K562 (cell line): ENCODE measurements around the gene OLFML3. TPM values are rescaled to one million over a fixed set of nuclear protein-coding genes. Genes with fewer than 3 reads are reported as not detected.

Source experiments
- GABPB1 ChIP-seq: sonication (generic); formaldehyde crosslinking; IDR thresholded peaks from 2 replicates; pipeline ENCODE4 v1.8.0; 2022; ENCODE audit warnings: mild to moderate bottlenecking, missing genetic modification reagents
- KAT8 ChIP-seq: fragments of 450-650 bp; IDR thresholded peaks from 2 replicates; pipeline ENCODE4 v1.6.1; 2016; ENCODE audit warnings: low read depth, mild to moderate bottlenecking
- ZNF133 ChIP-seq: fragments of 250-450 bp; sonication (Bioruptor Pico); IDR thresholded peaks from 2 replicates; pipeline ENCODE4 v1.4.0; 2020; ENCODE audit warnings: mild to moderate bottlenecking
- ZNF140 ChIP-seq: fragments of 250-450 bp; sonication (Bioruptor Pico); IDR thresholded peaks from 2 replicates; pipeline ENCODE4 v1.8.0; 2021; ENCODE audit warnings: moderate library complexity, mild to moderate bottlenecking, inconsistent platforms
- ZNF253 ChIP-seq: fragments of 250-450 bp; sonication (Bioruptor Pico); conservative IDR thresholded peaks from 2 replicates; pipeline ENCODE4 v1.6.1; 2021; ENCODE audit warnings: mild to moderate bottlenecking
- polyA plus RNA-seq, 8 experiments: library from polyadenylated mRNA; depleted of rRNA in 4 of 8; stranded (reverse) in 5 of 8; unstranded in 3 of 8; fragments of >200 nt; fragmentation: Nextera tagmentation in 2 of 8; fragmentation: Illumina TruSeq in 1 of 8; extraction: Ambion mirVana in 2 of 8; extraction: Trizol in 1 of 8; gene quantifications; 2 replicates each; pipeline versions ENCODE4 v1.2.1 to v1.2.3, GENCODE V29; 2011 to 2014; ENCODE audit warnings: inconsistent platforms in 1 of 8, missing spikeins in 1 of 8
- total RNA-seq, 7 experiments: library from RNA; depleted of rRNA in 6 of 7; stranded (reverse); fragments of >200 nt in 6 of 7; fragmentation: Illumina TruSeq in 2 of 7; extraction: Trizol in 2 of 7; gene quantifications; 2 replicates each; pipeline versions ENCODE4 v1.2.1 to v1.2.3, GENCODE V29; 2011 to 2021; ENCODE audit warnings: low replicate concordance in 1 of 7
- TF ChIP-seq, protein P1 (sequence below): fragments of 450-650 bp; formaldehyde crosslinking; conservative IDR thresholded peaks from 2 replicates; pipeline ENCODE4 v1.4.0; 2022; ENCODE audit warnings: mild to moderate bottlenecking, missing genetic modification characterization
- TF ChIP-seq, protein P2 (sequence below): fragments of 450-650 bp; IDR thresholded peaks from 2 replicates; pipeline ENCODE4 v1.6.1; 2016; ENCODE audit warnings: mild to moderate bottlenecking, moderate library complexity
- TF ChIP-seq, protein P3 (sequence below): sonication (generic); formaldehyde crosslinking; IDR thresholded peaks from 2 replicates; pipeline ENCODE4 v1.8.1; 2022; ENCODE audit warnings: missing genetic modification reagents

The OLFML3 gene
- total and polyA plus RNA-seq, 9 of the 15 experiments (the other 6 are each of a cell fraction or from before 2014, with no cell fraction given) = 0.07 to 0.13 (median 0.07) TPM; not detected in 6

DNA sequence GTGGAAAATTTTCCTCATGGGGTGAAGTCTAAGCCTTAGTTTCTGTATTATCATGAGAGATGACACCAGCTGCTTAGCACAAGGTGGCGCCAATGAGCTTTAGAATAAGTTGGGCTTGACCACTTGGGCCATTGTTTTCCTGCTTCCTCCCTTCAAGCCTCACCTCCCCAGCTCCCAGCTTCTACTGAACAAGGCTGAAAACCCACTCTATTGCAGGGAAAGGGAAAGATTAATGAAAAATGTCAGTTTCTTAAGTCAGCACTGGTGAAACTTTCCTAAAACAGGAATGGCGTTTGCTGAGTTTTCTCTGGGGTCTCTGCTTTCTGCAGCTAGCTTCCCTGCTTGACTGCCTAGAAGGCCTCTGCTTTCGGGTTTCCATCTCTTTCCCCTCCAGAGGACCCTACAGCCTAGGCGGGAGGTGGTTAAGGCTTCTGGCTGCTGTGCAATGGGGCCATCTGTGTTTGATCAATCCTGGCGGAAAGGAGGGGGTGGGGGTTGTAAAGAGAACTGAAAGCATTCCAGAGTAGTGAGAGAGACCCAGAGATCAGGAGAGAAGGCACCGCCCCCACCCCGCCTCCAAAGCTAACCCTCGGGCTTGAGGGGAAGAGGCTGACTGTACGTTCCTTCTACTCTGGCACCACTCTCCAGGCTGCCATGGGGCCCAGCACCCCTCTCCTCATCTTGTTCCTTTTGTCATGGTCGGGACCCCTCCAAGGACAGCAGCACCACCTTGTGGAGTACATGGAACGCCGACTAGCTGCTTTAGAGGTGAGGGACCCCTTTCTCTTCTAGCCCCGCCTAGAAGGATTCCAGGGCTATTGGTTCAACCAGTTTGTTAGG, at the start of gene OLFML3 (continued):
- TF ChIP-seq, protein P1, sequence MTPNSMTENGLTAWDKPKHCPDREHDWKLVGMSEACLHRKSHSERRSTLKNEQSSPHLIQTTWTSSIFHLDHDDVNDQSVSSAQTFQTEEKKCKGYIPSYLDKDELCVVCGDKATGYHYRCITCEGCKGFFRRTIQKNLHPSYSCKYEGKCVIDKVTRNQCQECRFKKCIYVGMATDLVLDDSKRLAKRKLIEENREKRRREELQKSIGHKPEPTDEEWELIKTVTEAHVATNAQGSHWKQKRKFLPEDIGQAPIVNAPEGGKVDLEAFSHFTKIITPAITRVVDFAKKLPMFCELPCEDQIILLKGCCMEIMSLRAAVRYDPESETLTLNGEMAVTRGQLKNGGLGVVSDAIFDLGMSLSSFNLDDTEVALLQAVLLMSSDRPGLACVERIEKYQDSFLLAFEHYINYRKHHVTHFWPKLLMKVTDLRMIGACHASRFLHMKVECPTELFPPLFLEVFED = 0 out of 2 replicates have a peak, but pooled peaks have one; percentile 35
- TF ChIP-seq ZNF140 = no peak
- TF ChIP-seq, protein P2, sequence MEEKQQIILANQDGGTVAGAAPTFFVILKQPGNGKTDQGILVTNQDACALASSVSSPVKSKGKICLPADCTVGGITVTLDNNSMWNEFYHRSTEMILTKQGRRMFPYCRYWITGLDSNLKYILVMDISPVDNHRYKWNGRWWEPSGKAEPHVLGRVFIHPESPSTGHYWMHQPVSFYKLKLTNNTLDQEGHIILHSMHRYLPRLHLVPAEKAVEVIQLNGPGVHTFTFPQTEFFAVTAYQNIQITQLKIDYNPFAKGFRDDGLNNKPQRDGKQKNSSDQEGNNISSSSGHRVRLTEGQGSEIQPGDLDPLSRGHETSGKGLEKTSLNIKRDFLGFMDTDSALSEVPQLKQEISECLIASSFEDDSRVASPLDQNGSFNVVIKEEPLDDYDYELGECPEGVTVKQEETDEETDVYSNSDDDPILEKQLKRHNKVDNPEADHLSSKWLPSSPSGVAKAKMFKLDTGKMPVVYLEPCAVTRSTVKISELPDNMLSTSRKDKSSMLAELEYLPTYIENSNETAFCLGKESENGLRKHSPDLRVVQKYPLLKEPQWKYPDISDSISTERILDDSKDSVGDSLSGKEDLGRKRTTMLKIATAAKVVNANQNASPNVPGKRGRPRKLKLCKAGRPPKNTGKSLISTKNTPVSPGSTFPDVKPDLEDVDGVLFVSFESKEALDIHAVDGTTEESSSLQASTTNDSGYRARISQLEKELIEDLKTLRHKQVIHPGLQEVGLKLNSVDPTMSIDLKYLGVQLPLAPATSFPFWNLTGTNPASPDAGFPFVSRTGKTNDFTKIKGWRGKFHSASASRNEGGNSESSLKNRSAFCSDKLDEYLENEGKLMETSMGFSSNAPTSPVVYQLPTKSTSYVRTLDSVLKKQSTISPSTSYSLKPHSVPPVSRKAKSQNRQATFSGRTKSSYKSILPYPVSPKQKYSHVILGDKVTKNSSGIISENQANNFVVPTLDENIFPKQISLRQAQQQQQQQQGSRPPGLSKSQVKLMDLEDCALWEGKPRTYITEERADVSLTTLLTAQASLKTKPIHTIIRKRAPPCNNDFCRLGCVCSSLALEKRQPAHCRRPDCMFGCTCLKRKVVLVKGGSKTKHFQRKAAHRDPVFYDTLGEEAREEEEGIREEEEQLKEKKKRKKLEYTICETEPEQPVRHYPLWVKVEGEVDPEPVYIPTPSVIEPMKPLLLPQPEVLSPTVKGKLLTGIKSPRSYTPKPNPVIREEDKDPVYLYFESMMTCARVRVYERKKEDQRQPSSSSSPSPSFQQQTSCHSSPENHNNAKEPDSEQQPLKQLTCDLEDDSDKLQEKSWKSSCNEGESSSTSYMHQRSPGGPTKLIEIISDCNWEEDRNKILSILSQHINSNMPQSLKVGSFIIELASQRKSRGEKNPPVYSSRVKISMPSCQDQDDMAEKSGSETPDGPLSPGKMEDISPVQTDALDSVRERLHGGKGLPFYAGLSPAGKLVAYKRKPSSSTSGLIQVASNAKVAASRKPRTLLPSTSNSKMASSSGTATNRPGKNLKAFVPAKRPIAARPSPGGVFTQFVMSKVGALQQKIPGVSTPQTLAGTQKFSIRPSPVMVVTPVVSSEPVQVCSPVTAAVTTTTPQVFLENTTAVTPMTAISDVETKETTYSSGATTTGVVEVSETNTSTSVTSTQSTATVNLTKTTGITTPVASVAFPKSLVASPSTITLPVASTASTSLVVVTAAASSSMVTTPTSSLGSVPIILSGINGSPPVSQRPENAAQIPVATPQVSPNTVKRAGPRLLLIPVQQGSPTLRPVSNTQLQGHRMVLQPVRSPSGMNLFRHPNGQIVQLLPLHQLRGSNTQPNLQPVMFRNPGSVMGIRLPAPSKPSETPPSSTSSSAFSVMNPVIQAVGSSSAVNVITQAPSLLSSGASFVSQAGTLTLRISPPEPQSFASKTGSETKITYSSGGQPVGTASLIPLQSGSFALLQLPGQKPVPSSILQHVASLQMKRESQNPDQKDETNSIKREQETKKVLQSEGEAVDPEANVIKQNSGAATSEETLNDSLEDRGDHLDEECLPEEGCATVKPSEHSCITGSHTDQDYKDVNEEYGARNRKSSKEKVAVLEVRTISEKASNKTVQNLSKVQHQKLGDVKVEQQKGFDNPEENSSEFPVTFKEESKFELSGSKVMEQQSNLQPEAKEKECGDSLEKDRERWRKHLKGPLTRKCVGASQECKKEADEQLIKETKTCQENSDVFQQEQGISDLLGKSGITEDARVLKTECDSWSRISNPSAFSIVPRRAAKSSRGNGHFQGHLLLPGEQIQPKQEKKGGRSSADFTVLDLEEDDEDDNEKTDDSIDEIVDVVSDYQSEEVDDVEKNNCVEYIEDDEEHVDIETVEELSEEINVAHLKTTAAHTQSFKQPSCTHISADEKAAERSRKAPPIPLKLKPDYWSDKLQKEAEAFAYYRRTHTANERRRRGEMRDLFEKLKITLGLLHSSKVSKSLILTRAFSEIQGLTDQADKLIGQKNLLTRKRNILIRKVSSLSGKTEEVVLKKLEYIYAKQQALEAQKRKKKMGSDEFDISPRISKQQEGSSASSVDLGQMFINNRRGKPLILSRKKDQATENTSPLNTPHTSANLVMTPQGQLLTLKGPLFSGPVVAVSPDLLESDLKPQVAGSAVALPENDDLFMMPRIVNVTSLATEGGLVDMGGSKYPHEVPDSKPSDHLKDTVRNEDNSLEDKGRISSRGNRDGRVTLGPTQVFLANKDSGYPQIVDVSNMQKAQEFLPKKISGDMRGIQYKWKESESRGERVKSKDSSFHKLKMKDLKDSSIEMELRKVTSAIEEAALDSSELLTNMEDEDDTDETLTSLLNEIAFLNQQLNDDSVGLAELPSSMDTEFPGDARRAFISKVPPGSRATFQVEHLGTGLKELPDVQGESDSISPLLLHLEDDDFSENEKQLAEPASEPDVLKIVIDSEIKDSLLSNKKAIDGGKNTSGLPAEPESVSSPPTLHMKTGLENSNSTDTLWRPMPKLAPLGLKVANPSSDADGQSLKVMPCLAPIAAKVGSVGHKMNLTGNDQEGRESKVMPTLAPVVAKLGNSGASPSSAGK = no peak
- no peak for TF ChIP-seq ZNF133 (CRISPR knock-in tag)
- TF ChIP-seq GABPB1 (CRISPR knock-in tag) = no peak
- no peak for TF ChIP-seq ZNF253 (CRISPR knock-in tag)
- no peak for TF ChIP-seq KAT8
- TF ChIP-seq, protein P3, sequence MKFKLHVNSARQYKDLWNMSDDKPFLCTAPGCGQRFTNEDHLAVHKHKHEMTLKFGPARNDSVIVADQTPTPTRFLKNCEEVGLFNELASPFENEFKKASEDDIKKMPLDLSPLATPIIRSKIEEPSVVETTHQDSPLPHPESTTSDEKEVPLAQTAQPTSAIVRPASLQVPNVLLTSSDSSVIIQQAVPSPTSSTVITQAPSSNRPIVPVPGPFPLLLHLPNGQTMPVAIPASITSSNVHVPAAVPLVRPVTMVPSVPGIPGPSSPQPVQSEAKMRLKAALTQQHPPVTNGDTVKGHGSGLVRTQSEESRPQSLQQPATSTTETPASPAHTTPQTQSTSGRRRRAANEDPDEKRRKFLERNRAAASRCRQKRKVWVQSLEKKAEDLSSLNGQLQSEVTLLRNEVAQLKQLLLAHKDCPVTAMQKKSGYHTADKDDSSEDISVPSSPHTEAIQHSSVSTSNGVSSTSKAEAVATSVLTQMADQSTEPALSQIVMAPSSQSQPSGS (CRISPR knock-in tag) = no peak
